GM19099 (cell line): ENCODE data around the gene IGHMBP2.

Experiments
- POLR2A ChIP-seq: IDR thresholded peaks from 3 replicates; pipeline ENCODE4 v1.6.1; 2011; ENCODE audit warnings: low read depth; ENCODE audit not compliant: insufficient read length; ENCODE audit errors: extremely low read depth

Gene IGHMBP2

GRCh38 chr11:68910965-68911364 is 7.3 kb downstream of the IGHMBP2 start:
- no peak for TF ChIP-seq POLR2A

DNA sequence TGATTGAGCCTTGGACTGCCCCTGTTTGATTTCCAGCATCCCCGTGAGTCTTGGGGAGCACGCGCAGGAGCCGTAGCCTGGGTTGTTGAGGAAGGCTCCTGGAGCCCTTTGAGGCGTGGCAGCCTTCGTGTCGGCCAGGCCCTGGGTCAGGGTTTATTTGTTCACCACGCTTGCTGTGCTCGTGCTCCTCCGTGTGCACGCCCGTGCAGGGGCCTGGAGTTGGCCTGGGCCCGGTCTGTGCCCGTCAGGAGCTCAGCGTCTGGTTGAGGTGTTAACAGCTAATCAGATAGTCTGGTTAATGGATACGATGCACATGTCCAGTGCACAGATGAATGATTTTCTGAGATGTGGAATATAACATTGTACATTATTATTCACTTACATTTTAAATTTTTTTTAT is 8.0 kb downstream of the IGHMBP2 start:
- no peak for TF ChIP-seq POLR2A

DNA sequence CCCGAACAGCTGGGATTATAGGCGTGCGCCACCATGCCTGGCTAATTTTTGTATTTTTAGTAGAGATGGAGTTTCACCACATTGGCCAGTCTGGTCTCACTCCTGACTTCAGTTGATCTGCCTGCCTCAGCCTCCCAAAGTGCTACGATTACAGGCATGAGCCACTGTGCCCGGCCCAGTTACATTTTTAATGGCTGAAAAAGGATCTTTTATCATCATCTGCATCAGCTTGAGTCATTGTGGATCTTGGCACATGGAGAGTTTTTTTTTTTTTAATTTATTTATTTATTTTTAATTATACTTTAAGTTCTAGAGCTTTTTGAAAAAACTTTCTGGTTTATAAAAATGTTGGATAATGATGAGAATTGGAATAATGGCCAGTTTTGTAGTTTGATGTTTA is 8.6 kb downstream of the IGHMBP2 start:
- no peak for TF ChIP-seq POLR2A

DNA sequence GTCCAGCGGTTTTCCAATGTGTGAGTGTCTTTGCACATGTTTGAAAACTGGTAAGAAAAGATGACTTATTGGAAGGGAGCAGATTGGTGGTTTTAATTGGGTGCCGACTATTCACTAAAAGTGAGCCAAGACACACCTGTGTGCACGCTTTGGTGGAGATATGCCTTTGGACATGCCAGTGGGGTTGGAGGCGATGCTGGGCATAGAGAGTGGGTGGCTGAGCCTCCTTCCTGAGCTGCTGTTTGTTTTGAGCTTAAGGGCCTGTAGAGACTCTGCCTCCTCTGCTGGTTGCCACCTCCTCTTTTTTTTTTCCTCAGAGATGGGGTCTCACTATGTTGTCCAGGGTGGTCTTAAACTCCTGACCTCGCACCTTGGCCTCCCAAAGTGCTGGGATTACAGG is 9.5 kb downstream of the IGHMBP2 start:
- no peak for TF ChIP-seq POLR2A

DNA sequence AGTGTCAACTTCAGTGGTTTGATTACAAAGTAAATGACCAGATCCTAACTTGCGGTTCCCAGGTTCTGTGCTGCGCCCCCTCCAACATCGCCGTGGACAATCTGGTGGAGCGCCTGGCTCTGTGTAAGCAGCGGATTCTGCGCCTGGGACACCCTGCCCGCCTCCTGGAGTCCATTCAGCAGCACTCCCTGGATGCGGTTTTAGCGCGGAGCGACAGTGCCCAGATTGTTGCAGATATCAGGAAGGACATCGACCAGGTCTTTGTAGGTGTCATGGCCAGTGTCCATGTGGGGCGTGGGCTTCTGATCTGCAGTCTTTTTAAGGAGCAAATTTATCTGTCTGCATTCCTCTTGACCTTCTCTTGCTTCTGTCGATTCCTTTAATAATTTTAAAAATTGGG is 11.1 kb downstream of the IGHMBP2 start:
- no peak for TF ChIP-seq POLR2A

DNA sequence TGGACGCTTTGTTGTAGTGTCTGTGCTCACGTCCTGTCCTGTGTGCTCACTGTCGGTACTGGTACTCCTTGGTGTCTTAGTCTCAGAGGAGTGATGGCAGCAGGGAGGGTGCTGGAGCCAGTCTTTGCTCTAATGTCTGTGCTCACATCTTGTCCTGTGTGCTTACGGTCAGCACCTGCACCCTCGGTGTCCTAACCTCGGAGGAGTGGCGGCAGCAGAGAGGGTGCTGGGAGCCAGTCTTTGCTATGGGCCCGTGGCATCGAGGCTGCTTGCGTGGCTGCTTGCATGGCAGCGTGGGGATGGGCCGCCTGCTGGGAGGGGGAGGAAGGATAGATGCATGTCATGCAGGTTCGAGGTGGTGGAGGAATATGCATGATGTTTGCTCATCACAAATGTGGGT is 12.7 kb downstream of the IGHMBP2 start:
- no peak for TF ChIP-seq POLR2A

GRCh38 chr11:68923614-68924013 is 19.9 kb downstream of the IGHMBP2 start:
- no peak for TF ChIP-seq POLR2A

DNA sequence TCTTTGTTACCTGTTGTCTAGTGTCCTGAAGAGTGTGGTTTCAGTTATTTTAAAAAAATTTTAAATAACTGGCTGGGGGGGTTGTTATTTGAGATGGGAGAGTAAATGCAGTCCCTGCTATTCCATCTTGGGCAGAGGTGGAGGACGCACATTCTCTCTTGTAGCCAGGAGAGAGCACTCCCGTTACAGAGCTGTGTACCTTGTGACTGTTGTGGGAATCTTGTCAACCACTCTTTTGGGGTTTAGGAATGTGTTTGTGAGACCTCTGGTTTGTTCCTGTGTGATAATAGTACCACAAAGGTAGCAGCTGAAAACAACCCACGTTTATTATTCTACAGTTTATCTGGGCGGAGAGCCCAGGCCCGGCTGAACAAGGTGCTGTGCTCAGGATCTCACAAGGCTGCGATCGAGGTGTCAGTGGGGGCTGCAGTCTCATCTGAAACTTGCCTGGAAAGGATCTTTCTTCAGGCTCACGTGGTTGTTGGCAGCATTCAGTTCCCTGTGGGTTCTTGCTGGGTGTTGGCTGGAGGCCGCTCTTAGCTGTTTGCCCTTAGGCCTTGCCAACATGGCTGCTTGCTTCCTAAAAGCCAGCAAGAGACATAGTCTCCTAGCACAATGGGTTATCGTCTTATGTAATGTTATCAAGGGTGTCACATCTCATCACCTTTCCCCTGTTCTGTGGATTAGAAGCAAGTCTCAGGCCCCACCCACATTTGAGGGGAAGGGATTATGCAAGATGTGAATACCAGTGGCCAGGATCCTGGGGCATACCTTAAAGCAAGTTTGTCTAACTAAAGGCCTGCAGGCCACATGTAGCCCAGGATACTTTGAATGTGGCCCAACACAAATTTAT is 20.6 kb downstream of the IGHMBP2 start:
- no peak for TF ChIP-seq POLR2A

DNA sequence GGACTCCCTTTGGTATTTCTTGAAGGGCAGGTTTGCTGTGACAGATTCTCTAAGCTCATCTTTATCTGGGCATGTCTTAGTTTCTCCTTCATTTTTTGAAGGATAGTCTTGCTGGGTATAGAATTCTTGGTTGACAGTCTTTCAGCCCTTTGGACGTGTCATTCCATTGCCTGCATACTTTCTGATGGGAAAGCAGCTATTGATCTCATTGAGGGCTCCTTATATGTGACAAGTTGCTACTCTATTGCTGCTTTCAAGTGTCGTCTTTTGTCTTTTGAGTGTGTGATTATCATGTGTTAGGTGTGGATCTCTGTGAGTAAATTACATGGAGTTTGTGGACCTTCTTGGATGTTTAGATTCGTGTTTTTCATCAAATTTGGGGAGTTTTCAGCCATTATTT is 21.9 kb downstream of the IGHMBP2 start:
- no peak for TF ChIP-seq POLR2A

- TF ChIP-seq POLR2A = no peak
Measured at GRCh38 chr11:68927280-68928135, 23.8 kb downstream of the IGHMBP2 start.

- no peak for TF ChIP-seq POLR2A
Measured at GRCh38 chr11:68928136-68928880, 24.6 kb downstream of the IGHMBP2 start.

GRCh38 chr11:68929135-68929534 is 25.4 kb downstream of the IGHMBP2 start:
- no peak for TF ChIP-seq POLR2A

DNA sequence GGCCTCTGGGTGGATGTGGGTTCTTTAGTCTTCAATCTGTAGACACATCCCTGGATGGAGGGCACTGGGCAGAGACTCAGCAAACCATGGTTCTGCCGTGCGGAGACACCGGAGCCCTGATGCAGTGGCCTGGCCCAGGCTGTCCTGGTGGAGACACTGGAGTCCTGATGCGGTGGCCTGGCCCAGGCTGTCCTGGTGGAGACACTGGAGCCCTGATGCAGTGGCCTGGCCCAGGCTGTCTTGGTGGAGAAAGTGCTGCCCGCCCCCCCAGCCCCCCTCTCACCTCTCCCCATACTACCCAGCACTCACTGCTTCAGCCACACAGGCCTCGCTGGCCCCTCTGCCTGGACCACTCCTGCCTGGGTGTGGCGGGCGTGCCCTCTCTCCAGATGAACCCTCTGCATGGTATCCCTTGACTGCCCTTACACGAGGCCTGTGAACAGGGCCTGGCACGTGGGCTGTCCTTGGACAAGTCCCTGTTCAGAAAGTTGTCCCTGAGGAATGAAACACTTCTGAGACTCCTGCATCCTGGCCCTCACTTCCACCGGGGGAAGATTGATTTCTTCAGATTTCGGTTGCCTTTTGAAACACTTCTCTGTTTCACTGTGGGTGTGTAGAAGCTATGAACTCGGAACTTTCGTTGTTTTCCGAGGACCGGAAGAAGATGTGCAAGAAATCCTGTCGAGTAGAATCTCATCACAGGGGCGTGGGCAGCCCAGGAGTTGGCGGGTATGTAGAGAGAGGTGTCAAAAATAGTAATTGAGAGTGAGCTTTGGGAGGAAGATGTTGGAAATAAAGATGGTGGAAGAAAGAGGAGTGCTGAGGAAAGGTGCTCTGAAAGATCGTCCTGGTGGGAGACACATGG is 26.2 kb downstream of the IGHMBP2 start:
- TF ChIP-seq POLR2A = no peak
